ENCODE results near the gene CRLF1.

The CRLF1 gene

GRCh38 chr19:18612772-18613588 lies 6.4 kb upstream of the CRLF1 start, which contains the start of gene TMEM59L:
TSS of gene TMEM59L (plus strand) at chr19:18612870. CDS start at chr19:18612959, 89 bp downstream.
- DNase-seq (ENCODE audit: low read depth in 2 of 2), result no peak
- TF ChIP-seq, protein P1, sequence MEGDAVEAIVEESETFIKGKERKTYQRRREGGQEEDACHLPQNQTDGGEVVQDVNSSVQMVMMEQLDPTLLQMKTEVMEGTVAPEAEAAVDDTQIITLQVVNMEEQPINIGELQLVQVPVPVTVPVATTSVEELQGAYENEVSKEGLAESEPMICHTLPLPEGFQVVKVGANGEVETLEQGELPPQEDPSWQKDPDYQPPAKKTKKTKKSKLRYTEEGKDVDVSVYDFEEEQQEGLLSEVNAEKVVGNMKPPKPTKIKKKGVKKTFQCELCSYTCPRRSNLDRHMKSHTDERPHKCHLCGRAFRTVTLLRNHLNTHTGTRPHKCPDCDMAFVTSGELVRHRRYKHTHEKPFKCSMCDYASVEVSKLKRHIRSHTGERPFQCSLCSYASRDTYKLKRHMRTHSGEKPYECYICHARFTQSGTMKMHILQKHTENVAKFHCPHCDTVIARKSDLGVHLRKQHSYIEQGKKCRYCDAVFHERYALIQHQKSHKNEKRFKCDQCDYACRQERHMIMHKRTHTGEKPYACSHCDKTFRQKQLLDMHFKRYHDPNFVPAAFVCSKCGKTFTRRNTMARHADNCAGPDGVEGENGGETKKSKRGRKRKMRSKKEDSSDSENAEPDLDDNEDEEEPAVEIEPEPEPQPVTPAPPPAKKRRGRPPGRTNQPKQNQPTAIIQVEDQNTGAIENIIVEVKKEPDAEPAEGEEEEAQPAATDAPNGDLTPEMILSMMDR (IDR thresholded peaks at IDR 0.05; ENCODE audit: low read depth, low read length), result no peak
- H3K4me3 ChIP-seq (replicated peaks in 1 of 2; ENCODE audit: low read depth in 2 of 2, low read length in 2 of 2), result peak within 1 kb of the TSS; percentile 31 to 40

DNA sequence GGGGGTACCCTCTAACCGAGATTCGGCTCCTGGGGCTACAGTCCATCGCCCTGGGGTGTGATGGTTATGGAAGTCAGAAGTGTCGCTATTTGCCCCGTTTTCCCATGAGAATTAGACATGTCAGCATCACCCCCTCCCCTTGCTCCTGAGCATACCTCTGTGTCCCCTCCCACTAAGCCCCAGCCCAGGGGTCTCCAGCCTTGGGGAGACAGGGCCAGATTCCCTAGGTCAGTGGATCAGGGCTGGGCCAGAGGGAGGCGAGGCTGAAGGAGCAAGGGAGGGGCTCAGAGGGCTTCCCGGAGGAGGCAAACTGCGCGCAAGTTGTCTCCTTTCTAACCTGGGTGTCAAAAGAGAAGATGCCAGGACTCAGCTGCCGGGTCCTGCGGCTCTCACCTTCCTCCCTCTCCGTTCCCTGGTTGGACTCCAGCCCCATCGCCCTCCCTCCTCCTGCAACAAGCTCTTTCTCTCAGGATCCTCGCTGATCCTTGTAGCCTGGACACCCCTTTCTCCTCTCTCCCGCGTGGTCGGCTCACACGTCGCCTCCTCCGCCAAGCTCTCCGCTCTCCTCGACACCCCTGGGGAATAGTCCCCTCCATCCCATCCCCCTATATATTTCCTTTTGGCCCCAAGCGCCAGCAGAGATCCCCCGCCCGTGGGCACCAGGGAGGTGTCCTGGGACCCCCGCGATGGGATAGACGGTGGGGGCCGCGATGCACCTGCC lies 5.6 kb upstream of the CRLF1 start:
- TF ChIP-seq, protein P1 (IDR thresholded peaks at IDR 0.05; ENCODE audit: low read depth, low read length), result no peak
- H3K4me3 ChIP-seq (replicated peaks in 1 of 2; ENCODE audit: low read depth in 2 of 2, low read length in 2 of 2), result peak overlapping the region; percentile 31 to 40
- DNase-seq (ENCODE audit: low read depth in 2 of 2), result no peak

DNA sequence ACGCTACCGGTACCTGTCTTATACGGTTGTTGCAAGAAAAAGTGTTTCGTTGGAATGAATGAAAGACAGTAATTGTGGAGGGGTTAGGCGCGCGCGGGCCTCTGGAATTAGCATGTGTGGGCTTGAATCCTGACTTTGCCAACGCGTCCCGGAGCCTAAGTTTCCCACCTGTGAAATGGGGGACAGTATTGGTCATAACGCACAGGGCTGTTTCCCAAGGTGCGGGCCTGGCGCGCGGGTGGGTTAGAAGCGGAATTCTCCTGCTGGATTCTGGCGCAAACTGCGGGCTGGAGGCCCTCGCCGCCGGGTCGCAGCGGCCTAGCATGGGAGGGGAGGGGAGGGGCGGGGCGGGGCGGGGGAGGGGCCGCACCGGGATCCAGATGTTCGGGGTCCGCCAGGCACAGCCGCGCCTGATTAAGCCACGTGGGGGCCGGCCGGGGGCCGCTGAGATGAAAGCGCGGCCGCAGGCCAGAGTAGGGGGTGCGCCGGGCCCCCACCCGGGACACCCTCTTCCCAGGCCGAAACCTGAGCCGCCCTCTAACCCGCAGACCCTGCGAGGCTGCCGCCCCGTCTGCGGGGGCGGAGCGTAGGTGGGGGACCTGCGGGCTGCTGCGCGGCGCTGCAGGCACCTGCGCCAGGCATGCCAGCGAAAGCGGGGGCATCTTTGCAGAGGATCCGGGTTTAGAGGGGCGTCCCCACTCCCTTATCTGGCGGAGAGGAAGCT lies 4.9 kb upstream of the CRLF1 start:
- H3K4me3 ChIP-seq (replicated peaks in 1 of 2; ENCODE audit: low read depth in 2 of 2, low read length in 2 of 2), result no peak overlapping the region
- TF ChIP-seq, protein P1 (IDR thresholded peaks at IDR 0.05; ENCODE audit: low read depth, low read length), result no peak
- DNase-seq (ENCODE audit: low read depth in 2 of 2), result no peak

GRCh38 chr19:18610556-18611326 lies 4.1 kb upstream of the CRLF1 start:
- DNase-seq (ENCODE audit: low read depth in 2 of 2), result no peak
- H3K4me3 ChIP-seq (replicated peaks in 1 of 2; ENCODE audit: low read depth in 2 of 2, low read length in 2 of 2), result no peak overlapping the region
- TF ChIP-seq, protein P1 (IDR thresholded peaks at IDR 0.05; ENCODE audit: low read depth, low read length), result no peak

- TF ChIP-seq, protein P1 (IDR thresholded peaks at IDR 0.05; ENCODE audit: low read depth, low read length), result no peak
- no peak for DNase-seq (ENCODE audit: low read depth in 2 of 2)
Measured at GRCh38 chr19:18610245-18610555, 3.6 kb upstream of the CRLF1 start.

GRCh38 chr19:18609717-18610051 lies 3.1 kb upstream of the CRLF1 start:
- TF ChIP-seq, protein P1 (IDR thresholded peaks at IDR 0.05; ENCODE audit: low read depth, low read length), result no peak
- H3K4me3 ChIP-seq (replicated peaks in 1 of 2; ENCODE audit: low read depth in 2 of 2, low read length in 2 of 2), result no peak overlapping the region
- DNase-seq (ENCODE audit: low read depth in 2 of 2), result no peak

More at GRCh38 chr19:18610245-18610555, 3.6 kb upstream of the CRLF1 start:
- H3K4me3 ChIP-seq (replicated peaks in 1 of 2; ENCODE audit: low read depth in 2 of 2, low read length in 2 of 2), result no peak overlapping the region

All from cardiac fibroblast (primary cell).